MM.1S (cell line): Measurements from ENCODE around the gene SERP2.

Source experiments
- EZH2 ChIP-seq: fragments of 300-600 bp; sonication (generic); optimal IDR thresholded peaks from 2 replicates; pipeline ENCODE3; 2017; ENCODE audit warnings: low read depth, mild to moderate bottlenecking, antibody characterized with exemption, low read length, mixed read lengths
- EZH2phosphoT487 ChIP-seq: fragments of 300-600 bp; sonication (generic); IDR thresholded peaks from 2 replicates; pipeline ENCODE4 v1.6.1; 2018; ENCODE audit warnings: antibody characterized with exemption, low read length
- TF ChIP-seq, protein P1 (sequence below): fragments of 300-600 bp; sonication (generic); IDR thresholded peaks from 2 replicates; pipeline ENCODE4 v1.5.1; 2016; ENCODE audit warnings: antibody characterized with exemption, low read length, mixed read lengths

DNA sequence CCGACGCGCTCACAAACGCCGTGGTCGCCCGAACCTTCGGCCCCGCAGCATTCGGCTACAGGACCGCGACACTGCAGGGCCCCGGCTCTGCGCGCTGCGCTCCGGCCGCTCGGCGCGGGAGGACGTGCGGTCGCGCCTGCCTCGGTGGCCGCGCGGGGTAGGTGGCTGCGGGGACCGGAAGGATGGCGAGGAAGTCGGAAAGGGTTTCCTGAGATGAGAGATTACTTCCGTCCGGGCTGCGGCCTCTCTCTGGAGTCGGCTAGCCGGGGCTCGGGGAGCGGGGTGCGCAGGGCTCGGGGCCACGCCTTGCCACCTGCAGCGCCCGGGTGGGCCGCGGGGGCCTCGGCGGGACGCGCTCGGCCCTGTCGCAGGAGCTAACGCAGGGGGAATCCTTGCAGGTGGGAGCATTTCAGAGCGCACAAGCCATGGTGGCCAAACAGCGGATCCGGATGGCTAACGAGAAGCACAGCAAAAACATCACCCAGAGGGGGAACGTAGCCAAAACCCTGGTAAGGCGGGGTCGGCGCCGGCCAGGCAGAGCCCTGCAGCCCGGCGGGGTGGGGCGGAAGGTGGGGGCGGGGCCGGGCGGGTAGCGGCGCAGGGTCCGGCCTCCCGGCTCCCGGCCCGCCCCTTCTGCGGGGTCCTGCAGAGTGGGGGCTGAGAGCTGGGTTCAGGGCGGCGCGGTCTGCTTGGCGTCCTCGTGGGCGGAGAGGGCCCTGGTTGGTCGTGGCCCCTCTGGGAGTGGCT lies at the start of gene SERP2:
- TF ChIP-seq, protein P1, sequence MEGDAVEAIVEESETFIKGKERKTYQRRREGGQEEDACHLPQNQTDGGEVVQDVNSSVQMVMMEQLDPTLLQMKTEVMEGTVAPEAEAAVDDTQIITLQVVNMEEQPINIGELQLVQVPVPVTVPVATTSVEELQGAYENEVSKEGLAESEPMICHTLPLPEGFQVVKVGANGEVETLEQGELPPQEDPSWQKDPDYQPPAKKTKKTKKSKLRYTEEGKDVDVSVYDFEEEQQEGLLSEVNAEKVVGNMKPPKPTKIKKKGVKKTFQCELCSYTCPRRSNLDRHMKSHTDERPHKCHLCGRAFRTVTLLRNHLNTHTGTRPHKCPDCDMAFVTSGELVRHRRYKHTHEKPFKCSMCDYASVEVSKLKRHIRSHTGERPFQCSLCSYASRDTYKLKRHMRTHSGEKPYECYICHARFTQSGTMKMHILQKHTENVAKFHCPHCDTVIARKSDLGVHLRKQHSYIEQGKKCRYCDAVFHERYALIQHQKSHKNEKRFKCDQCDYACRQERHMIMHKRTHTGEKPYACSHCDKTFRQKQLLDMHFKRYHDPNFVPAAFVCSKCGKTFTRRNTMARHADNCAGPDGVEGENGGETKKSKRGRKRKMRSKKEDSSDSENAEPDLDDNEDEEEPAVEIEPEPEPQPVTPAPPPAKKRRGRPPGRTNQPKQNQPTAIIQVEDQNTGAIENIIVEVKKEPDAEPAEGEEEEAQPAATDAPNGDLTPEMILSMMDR: no peak
- TF ChIP-seq EZH2 (no peak), EZH2phosphoT487 (no peak)
